H1 (cell line): ENCODE measurements around the gene GNG14. TPM values are rescaled to one million over a fixed set of nuclear protein-coding genes. Genes with fewer than 3 reads are reported as not detected.

Experiments used
- CTCF ChIA-PET: fragments of 300-600 bp; sonication (Branson Sonifier 250); formaldehyde crosslinking; loops from one replicate; lab custom pipeline; 2021; ENCODE audit not compliant: partially characterized antibody; lab: Charles Lee
- POLR2A ChIA-PET: fragments of 300-600 bp; sonication (Branson Sonifier 250); formaldehyde crosslinking; loops from one replicate; lab custom pipeline; 2021; ENCODE audit warnings: inconsistent platforms; ENCODE audit not compliant: partially characterized antibody; lab: Charles Lee
- DNase-seq, 2 experiments: peaks; one replicate each; pipeline versions ENCODE4 v3.0.0 to v3.0.0-alpha.2; 2010 to 2022; ENCODE audit warnings: low spot score in 2 of 2, low read depth in 1 of 2, mixed read lengths in 1 of 2
- FAIRE-seq: peaks from 2 replicates; lab custom pipeline; 2011; peaks lifted over from hg19 to GRCh38; lab: Jason Lieb, UNC
- H2AFZ ChIP-seq: 2 replicates; pipeline ENCODE4 v1.8.1; 2012; ENCODE audit warnings: low read length, inconsistent platforms
- H2AK5ac ChIP-seq: 2 replicates; pipeline ENCODE4 v1.6.1; 2013; ENCODE audit warnings: low read depth, low read length
- H2BK120ac ChIP-seq: replicated peaks from 2 replicates; pipeline ENCODE3; 2013; ENCODE audit warnings: low read depth, low read length, inconsistent platforms
- H2BK12ac ChIP-seq: 2 replicates; pipeline ENCODE4 v1.6.1; 2013; ENCODE audit warnings: low read depth, low read length
- H2BK15ac ChIP-seq: 2 replicates; pipeline ENCODE4 v1.6.1; 2013; ENCODE audit warnings: low read length
- H2BK20ac ChIP-seq: 2 replicates; pipeline ENCODE4 v1.6.1; 2013; ENCODE audit warnings: low read length
- H2BK5ac ChIP-seq: 2 replicates; pipeline ENCODE4 v1.6.1; 2013; ENCODE audit warnings: low read depth, low read length
- H3K14ac ChIP-seq: 2 replicates; pipeline ENCODE4 v1.6.1; 2013; ENCODE audit warnings: inconsistent platforms; ENCODE audit not compliant: insufficient read length
- H3K18ac ChIP-seq: 2 replicates; pipeline ENCODE4 v1.6.1; 2013; ENCODE audit warnings: low read length; ENCODE audit errors: extremely low read depth
- H3K23ac ChIP-seq: 2 replicates; pipeline ENCODE4 v1.6.1; 2013; ENCODE audit warnings: inconsistent platforms; ENCODE audit not compliant: insufficient read length
- H3K23me2 ChIP-seq: 2 replicates; pipeline ENCODE4 v1.6.1; 2013; ENCODE audit warnings: low read depth, low read length
- H3K27ac ChIP-seq: 2 replicates; pipeline ENCODE4 v1.6.1; 2011; ENCODE audit warnings: low read depth, low read length, inconsistent platforms
- H3K27me3 ChIP-seq, 4 experiments: replicated peaks in 1 of 4; 1 replicate in 1 of 4; 2 replicates in 3 of 4; pipeline versions ENCODE4 v1.6.1 to v1.8.1; 2011 to 2013; ENCODE audit warnings: low read length in 3 of 4, mild to moderate bottlenecking in 3 of 4, inconsistent platforms in 2 of 4, mixed read lengths in 2 of 4, moderate library complexity in 1 of 4; ENCODE audit not compliant: control insufficient read depth in 3 of 4, insufficient read depth in 3 of 4; ENCODE audit errors: extremely low read depth in 1 of 4
- H3K36me3 ChIP-seq, 4 experiments: 2 replicates each; pipeline versions ENCODE4 v1.6.1 to v1.8.1; 2011 to 2013; ENCODE audit warnings: mild to moderate bottlenecking in 4 of 4, low read length in 3 of 4, moderate library complexity in 2 of 4, control low read depth in 1 of 4, inconsistent platforms in 1 of 4; ENCODE audit not compliant: insufficient read depth in 4 of 4, control insufficient read depth in 2 of 4
- H3K4ac ChIP-seq: replicated peaks from 2 replicates; pipeline ENCODE3; 2013; ENCODE audit warnings: low read length, low read depth, mixed read lengths, inconsistent platforms; ENCODE audit not compliant: insufficient read length
- H3K4me1 ChIP-seq, 4 experiments: replicated peaks in 1 of 4; 1 replicate in 1 of 4; 2 replicates in 3 of 4; pipeline versions ENCODE4 v1.6.1 to v1.8.1; 2011 to 2013; ENCODE audit warnings: low read length in 3 of 4, inconsistent platforms in 2 of 4, mixed read lengths in 1 of 4; ENCODE audit not compliant: insufficient read depth in 4 of 4, control insufficient read depth in 3 of 4
- H3K4me2 ChIP-seq, 2 experiments: 2 replicates each; pipeline versions ENCODE4 v1.6.1 to v1.8.1; 2011 to 2013; ENCODE audit warnings: low read depth in 2 of 2, low read length in 2 of 2, control low read depth in 1 of 2, inconsistent platforms in 1 of 2, mild to moderate bottlenecking in 1 of 2; ENCODE audit not compliant: insufficient read depth in 1 of 2
- H3K4me3 ChIP-seq, 4 experiments: fragments of 200-600, 300-600 bp in 1 of 4; sonication (generic), shearing (Covaris generic), sonication (Bioruptor Twin) in 1 of 4; 2 replicates each; pipeline versions ENCODE4 v1.5.1 to v1.8.1; 2011 to 2016; ENCODE audit warnings: low read length in 4 of 4, low read depth in 3 of 4, control low read depth in 2 of 4, inconsistent platforms in 2 of 4, mild to moderate bottlenecking in 2 of 4, mixed read lengths in 1 of 4, moderate library complexity in 1 of 4; ENCODE audit not compliant: insufficient read depth in 2 of 4; ENCODE audit errors: extremely low read depth in 1 of 4
- H3K56ac ChIP-seq: replicated peaks from 2 replicates; pipeline ENCODE3; 2013; ENCODE audit warnings: low read depth, mild to moderate bottlenecking, mixed read lengths, low read length, inconsistent platforms; ENCODE audit not compliant: insufficient read length
- H3K79me1 ChIP-seq: 2 replicates; pipeline ENCODE4 v1.6.1; 2013; ENCODE audit warnings: low read depth, low read length, control low read depth
- H3K79me2 ChIP-seq, 2 experiments: 2 replicates each; pipeline versions ENCODE4 v1.6.1 to v1.8.1; 2012 to 2013; ENCODE audit warnings: low read length in 2 of 2, mild to moderate bottlenecking in 2 of 2, inconsistent platforms in 1 of 2; ENCODE audit not compliant: insufficient read depth in 2 of 2, control insufficient read depth in 1 of 2
- H3K9ac ChIP-seq, 4 experiments: replicated peaks in 1 of 4; 1 replicate in 1 of 4; 2 replicates in 3 of 4; pipeline versions ENCODE4 v1.6.1 to v1.8.1; 2011 to 2013; ENCODE audit warnings: low read depth in 3 of 4, low read length in 3 of 4, control low read depth in 2 of 4, mild to moderate bottlenecking in 2 of 4, moderate library complexity in 2 of 4, inconsistent platforms in 1 of 4; ENCODE audit errors: extremely low read depth in 1 of 4
- H3K9me3 ChIP-seq, 2 experiments: 2 replicates each; pipeline versions ENCODE4 v1.6.1 to v1.8.1; 2012 to 2013; ENCODE audit warnings: mild to moderate bottlenecking in 2 of 2, moderate library complexity in 2 of 2, control low read depth in 1 of 2, inconsistent platforms in 1 of 2, low read depth in 1 of 2, low read length in 1 of 2, mixed read lengths in 1 of 2; ENCODE audit not compliant: insufficient read depth in 2 of 2
- H4K20me1 ChIP-seq, 2 experiments: replicated peaks in 1 of 2; 2 replicates each; pipeline versions ENCODE3 to v1.8.1; 2011 to 2013; ENCODE audit warnings: inconsistent platforms in 2 of 2, low read length in 2 of 2, mild to moderate bottlenecking in 1 of 2; ENCODE audit not compliant: insufficient read depth in 2 of 2, control insufficient read depth in 1 of 2
- H4K5ac ChIP-seq: 2 replicates; pipeline ENCODE4 v1.6.1; 2013; ENCODE audit warnings: low read length, low read depth, mixed read lengths, inconsistent platforms; ENCODE audit not compliant: insufficient read length
- H4K8ac ChIP-seq: 2 replicates; pipeline ENCODE4 v1.8.0; 2013; ENCODE audit warnings: mild to moderate bottlenecking, moderate library complexity, low read length, inconsistent platforms; ENCODE audit not compliant: insufficient read depth; ENCODE audit errors: extremely low read depth
- H4K91ac ChIP-seq: replicated peaks from 2 replicates; pipeline ENCODE3; 2013; ENCODE audit warnings: low read length, mixed read lengths, inconsistent platforms; ENCODE audit not compliant: insufficient read length
- ATF3 ChIP-seq: IDR thresholded peaks from 2 replicates; pipeline ENCODE4 v1.6.1; 2011; ENCODE audit warnings: low read depth, mild to moderate bottlenecking, low read length; ENCODE audit not compliant: insufficient read depth
- BCL11A ChIP-seq, 2 experiments: IDR thresholded peaks; one replicate each; pipeline ENCODE4 v1.6.1; 2011; ENCODE audit warnings: low read depth in 2 of 2, low read length in 2 of 2, mild to moderate bottlenecking in 2 of 2
- EP300 ChIP-seq, 2 experiments: IDR thresholded peaks; 1 replicate in 1 of 2; 2 replicates in 1 of 2; pipeline ENCODE4 v1.6.1; 2011 to 2012; ENCODE audit warnings: low read depth in 2 of 2, low read length in 2 of 2, mild to moderate bottlenecking in 2 of 2, borderline replicate concordance in 1 of 2, inconsistent platforms in 1 of 2, moderate library complexity in 1 of 2
- KDM1A ChIP-seq: fragments of 200-600, 300-600 bp; sonication (generic); IDR thresholded peaks from 2 replicates; pipeline ENCODE4 v1.7.1; 2016; ENCODE audit warnings: mild to moderate bottlenecking, low read length, borderline replicate concordance
- MAFK ChIP-seq: IDR thresholded peaks from 2 replicates; pipeline ENCODE4 v1.6.1; 2012; ENCODE audit warnings: low read depth, mild to moderate bottlenecking, improper control_type of control experiment, low read length
- NANOG ChIP-seq: IDR thresholded peaks from 2 replicates; pipeline ENCODE4 v1.6.1; 2011; ENCODE audit warnings: low read length, low read depth, mild to moderate bottlenecking, inconsistent platforms; ENCODE audit not compliant: insufficient read depth, poor library complexity, severe bottlenecking
- POU5F1 ChIP-seq: IDR thresholded peaks from 2 replicates; pipeline ENCODE4 v1.6.1; 2011; ENCODE audit warnings: low read depth, mild to moderate bottlenecking, low read length, moderate library complexity
- RAD21 ChIP-seq, 2 experiments: IDR thresholded peaks in 1 of 2; conservative IDR thresholded peaks in 1 of 2; 2 replicates each; pipeline ENCODE4 v1.6.1; 2011; ENCODE audit warnings: low read depth in 2 of 2, low read length in 2 of 2, improper control_type of control experiment in 1 of 2, inconsistent platforms in 1 of 2, mild to moderate bottlenecking in 1 of 2, moderate library complexity in 1 of 2
- SRF ChIP-seq: IDR thresholded peaks from 2 replicates; pipeline ENCODE4 v1.6.1; 2011; ENCODE audit warnings: mild to moderate bottlenecking, low read depth, low read length, moderate library complexity
- WGBS, 2 experiments: shearing (Covaris generic) in 1 of 2; methylation state at CpG; one replicate each; pipeline versions ENCODE4 v1.1.6 to v1.1.7; 2013 to 2015; ENCODE audit warnings: low lambda C conversion rate in 2 of 2, mixed read lengths in 2 of 2, inconsistent platforms in 1 of 2, low coverage in 1 of 2, missing lambda C conversion rate in 1 of 2; ENCODE audit not compliant: insufficient replicate concordance in 2 of 2, insufficient coverage in 1 of 2, insufficient read length in 1 of 2; ENCODE audit errors: extremely low coverage in 1 of 2, missing lambda C conversion rate in 1 of 2; 5-methylcytosine and 5-hydroxymethylcytosine counted together
- polyA plus RNA-seq, 7 experiments: library from polyadenylated mRNA; depleted of rRNA in 3 of 7; stranded (reverse) in 5 of 7; unstranded in 2 of 7; fragments of >200 nt in 5 of 7; fragments of 200-250 nt in 2 of 7; gene quantifications; 1 replicate in 5 of 7; 2 replicates in 1 of 7; 4 replicates in 1 of 7; pipeline versions ENCODE4 v1.2.1 to v1.2.3, GENCODE V29; 2011 to 2013; ENCODE audit warnings: missing spikeins in 2 of 7, mixed read lengths in 2 of 7
- total RNA-seq: library from RNA; stranded (reverse); fragmentation: NEBNext Ultra II Directional; extraction: Animal tissue kit (Norgen Biotek cat#: 25700); gene quantifications from 2 replicates; pipeline ENCODE4 v1.2.1, GENCODE V29; 2021
- TF ChIP-seq, protein P1 (sequence below): IDR thresholded peaks from 2 replicates; pipeline ENCODE4 v1.6.1; 2012; ENCODE audit warnings: low read length, inconsistent platforms

The GNG14 gene
- total and polyA plus RNA-seq, 2 of the 8 experiments (the other 6 are each of a cell fraction or from before 2014, with no cell fraction given): not detected

DNA sequence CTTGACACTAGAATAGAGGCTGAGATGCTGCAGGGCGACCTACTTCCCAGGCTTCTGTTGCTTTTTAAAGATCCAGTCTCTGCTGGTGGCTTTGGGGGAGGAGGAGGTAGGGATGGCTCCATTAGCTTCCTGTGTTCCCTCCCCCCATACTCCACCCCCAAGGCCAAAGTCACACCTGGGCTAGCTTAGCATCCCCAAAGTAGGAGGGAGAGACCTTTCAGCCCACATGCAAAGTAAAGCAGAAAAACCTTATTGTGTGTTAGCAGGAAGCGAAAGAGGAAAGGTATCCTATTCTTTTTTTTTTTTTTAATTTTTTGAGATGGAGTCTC lies 39.2 kb downstream of the GNG14 start:
- peaks cover 4 to 12% of the 10 kb centered on the region in 2 experiments for H4K20me1 ChIP-seq
- H2BK20ac ChIP-seq: no peak overlapping the region
- no peak overlapping the region for H4K8ac ChIP-seq
- no peak for FAIRE-seq
- 98% methylated on average over 2 of the region's 2 CpGs; no CpG with 5 or more reads in 1 of the 2 experiments for WGBS, 2 experiments
- no peak overlapping the region for H3K27ac ChIP-seq
- ChIA-PET POLR2A (interaction anchor here (0.7 to 2.1 kb wide), 9 partner anchors 10 to 65 kb away, joined by 3 to 11 read pairs (median 4); partner anchors contain the start of gene GET3), CTCF (interaction anchor here (0.6 to 1.9 kb wide), 4 partner anchors 9 to 47 kb away, joined by 3 to 9 read pairs (median 4); no protein-coding TSS in a partner anchor)
- H2AK5ac ChIP-seq: no peak overlapping the region
- no peak overlapping the region for H2BK5ac ChIP-seq
- H3K79me1 ChIP-seq: peaks cover 9% of the 10 kb centered on the region; the same call in 1 of the 2 replicates
- no peak overlapping the region for H3K14ac ChIP-seq
- no peak for DNase-seq
- H4K5ac ChIP-seq: no peak overlapping the region
- no peaks in the 10 kb centered on the region; a peak in 2 of 7 replicates for H3K4me1 ChIP-seq
- H2BK15ac ChIP-seq: no peak overlapping the region
- peaks cover 5% of the 10 kb centered on the region; the same call in 1 of the 2 replicates for H3K23me2 ChIP-seq
- H3K9ac ChIP-seq: no peak overlapping the region
- H4K91ac ChIP-seq: no peak overlapping the region
- H3K9me3 ChIP-seq: no peaks in the 10 kb centered on the region
- H3K27me3 ChIP-seq: no peaks in the 10 kb centered on the region
- H3K36me3 ChIP-seq: peaks cover 10 to 28% (median 15%) of the 10 kb centered on the region in 4 experiments
- H3K18ac ChIP-seq: no peak overlapping the region
- H3K79me2 ChIP-seq: peaks cover 4 to 27% of the 10 kb centered on the region in 2 experiments
- H3K4me3 ChIP-seq: no peak overlapping the region
- no peak overlapping the region for H2BK12ac ChIP-seq
- no peak overlapping the region for H3K4me2 ChIP-seq
- H2BK120ac ChIP-seq: no peak overlapping the region
- no peak overlapping the region for H3K4ac ChIP-seq
- H3K23ac ChIP-seq: no peak overlapping the region
- H2AFZ ChIP-seq: no peak overlapping the region
- H3K56ac ChIP-seq: no peak overlapping the region
- TF ChIP-seq EP300 (IDR thresholded peaks at IDR 0.05; ENCODE audit: borderline replicate concordance in 1 of 2, low read depth in 2 of 2, low read length in 2 of 2): no peak
- TF ChIP-seq SRF: no peak
- TF ChIP-seq NANOG: no peak
- no peak for TF ChIP-seq KDM1A
- no peak for TF ChIP-seq RAD21 (IDR thresholded peaks at IDR 0.05 in 1 of 2, conservative IDR thresholded peaks at IDR 0.05 in 1 of 2; ENCODE audit: low read depth in 2 of 2, low read length in 2 of 2)
- no peak for TF ChIP-seq MAFK
- TF ChIP-seq POU5F1: no peak
- TF ChIP-seq, protein P1, sequence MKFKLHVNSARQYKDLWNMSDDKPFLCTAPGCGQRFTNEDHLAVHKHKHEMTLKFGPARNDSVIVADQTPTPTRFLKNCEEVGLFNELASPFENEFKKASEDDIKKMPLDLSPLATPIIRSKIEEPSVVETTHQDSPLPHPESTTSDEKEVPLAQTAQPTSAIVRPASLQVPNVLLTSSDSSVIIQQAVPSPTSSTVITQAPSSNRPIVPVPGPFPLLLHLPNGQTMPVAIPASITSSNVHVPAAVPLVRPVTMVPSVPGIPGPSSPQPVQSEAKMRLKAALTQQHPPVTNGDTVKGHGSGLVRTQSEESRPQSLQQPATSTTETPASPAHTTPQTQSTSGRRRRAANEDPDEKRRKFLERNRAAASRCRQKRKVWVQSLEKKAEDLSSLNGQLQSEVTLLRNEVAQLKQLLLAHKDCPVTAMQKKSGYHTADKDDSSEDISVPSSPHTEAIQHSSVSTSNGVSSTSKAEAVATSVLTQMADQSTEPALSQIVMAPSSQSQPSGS: no peak
- no peak for TF ChIP-seq ATF3
- no peak for TF ChIP-seq BCL11A (IDR thresholded peaks at IDR 0.05; ENCODE audit: low read depth in 2 of 2, low read length in 2 of 2)
